ENCODE results near the gene FARP1. TPM values are rescaled to one million over a fixed set of nuclear protein-coding genes. Genes with fewer than 3 reads are reported as not detected.

The FARP1 gene
- 13.1 to 23.5 TPM (median 21.6 TPM) in 5 replicates for total RNA-seq (2022; extraction: Qiagen RNA extraction)

GRCh38 chr13:98142380-98143156, at the start of gene FARP1:
TSS of gene FARP1 (plus strand) at chr13:98143094. CDS start at chr13:98213243, 70,149 bp downstream.

GRCh38 chr13:98176777-98177608, 34.1 kb downstream of the FARP1 start, which contains the start of gene RNF113B:
TSS of gene RNF113B (minus strand) at chr13:98177269. CDS start at chr13:98177236, 33 bp downstream.

Other genes starting within 250 kb of the FARP1 start
- gene IPO5, start 189.4 kb upstream of the FARP1 start, total RNA-seq (2022; extraction: Qiagen RNA extraction), result 74.8 to 94.2 TPM (median 87.8 TPM) in 5 replicates
- not detected in 5 replicates for gene RNF113B, start 34.2 kb downstream of the FARP1 start, total RNA-seq (2022; extraction: Qiagen RNA extraction)